Inflammatory macrophage treated with lipopolysaccharide for 4 hours (primary cell): ENCODE data around the gene RBKS.
"Not testable (repeated sequence)": the region's sequence is repeated elsewhere in the genome, so short reads cannot be mapped to it uniquely, and the experiment has no call there.

Source experiments
- DNase-seq: peaks from one replicate; pipeline ENCODE4 v3.0.0-alpha.2; 2020

RBKS gene

GRCh38 chr2:27756091-27756490, 134.1 kb downstream of the RBKS start:
- DNase-seq = no peak

DNA sequence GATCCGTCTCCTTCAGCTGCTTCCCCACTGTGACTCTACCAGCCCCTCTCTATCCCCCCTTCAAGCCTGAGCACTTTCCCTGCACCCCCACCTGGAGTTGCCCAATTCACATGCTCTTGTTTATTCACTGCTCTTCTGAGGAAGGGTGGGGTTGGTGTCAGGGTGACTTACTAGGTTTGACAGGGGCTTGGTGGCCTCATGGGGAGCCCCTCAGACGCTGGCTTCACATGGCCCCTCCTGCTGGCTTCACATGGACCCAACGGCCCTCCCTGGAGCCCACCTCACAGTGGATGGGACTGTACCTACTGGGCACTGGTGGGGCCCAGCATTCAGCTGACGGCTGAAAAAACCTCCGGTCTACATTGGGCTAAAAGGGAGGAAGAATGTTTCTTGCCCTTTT, 135.4 kb downstream of the RBKS start:
- DNase-seq = no peak

DNA sequence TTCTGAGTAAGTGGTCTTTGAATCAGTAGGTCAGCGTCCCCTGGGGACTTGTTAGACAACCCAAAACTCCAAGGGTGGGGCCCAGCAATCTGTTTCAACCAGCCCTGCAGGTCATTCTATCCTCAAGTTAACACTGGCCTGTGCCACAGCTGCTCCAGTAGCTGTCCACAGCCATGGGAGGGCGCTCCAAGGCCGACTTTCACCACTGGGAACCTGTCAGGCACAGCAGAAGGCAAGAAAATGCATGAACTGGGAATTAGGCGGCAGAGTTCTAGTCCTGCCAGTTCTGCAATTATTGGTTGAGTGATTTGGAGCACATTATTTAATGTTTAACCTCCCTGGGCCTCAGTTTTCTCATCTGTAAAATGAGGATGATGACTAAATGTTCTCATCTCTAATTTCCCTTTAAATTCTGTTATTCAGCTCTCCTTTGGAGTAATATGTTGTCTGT, 136.0 kb downstream of the RBKS start:
- peak; percentile 78 for DNase-seq

DNA sequence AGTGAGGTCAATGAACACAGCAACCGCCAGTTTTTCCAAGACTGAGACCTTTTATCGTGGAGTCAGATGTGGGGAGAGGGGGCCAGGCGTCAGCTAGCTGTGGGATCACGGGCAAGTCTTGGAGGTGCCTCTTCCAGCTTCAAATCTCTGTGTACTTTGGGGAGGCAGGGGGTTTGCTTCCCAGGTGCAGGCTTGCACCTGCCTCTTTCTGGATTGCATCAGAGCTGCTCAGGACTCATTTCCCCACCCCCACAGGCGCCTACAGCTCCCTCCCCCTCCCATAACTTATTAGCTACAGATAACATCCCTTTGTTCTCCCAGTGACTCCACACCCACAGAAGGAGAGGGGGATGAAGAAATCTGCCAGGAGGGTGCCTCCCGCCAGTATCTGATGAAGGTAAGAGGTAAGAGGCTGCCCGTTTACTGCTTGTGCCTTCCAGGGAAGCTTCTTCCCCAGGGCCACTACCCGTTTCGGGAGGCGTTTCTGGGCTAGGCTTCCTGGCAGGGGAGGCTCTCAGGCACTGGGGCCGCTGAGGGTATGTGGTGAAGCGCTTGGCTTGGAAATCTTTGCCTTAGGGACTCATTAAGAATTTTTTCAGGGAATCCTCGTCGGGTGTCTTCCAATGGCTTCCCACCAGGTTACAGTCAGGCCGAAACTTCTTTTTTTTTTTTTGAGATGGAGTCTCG, 137.5 kb downstream of the RBKS start:
- DNase-seq = no peak

DNA sequence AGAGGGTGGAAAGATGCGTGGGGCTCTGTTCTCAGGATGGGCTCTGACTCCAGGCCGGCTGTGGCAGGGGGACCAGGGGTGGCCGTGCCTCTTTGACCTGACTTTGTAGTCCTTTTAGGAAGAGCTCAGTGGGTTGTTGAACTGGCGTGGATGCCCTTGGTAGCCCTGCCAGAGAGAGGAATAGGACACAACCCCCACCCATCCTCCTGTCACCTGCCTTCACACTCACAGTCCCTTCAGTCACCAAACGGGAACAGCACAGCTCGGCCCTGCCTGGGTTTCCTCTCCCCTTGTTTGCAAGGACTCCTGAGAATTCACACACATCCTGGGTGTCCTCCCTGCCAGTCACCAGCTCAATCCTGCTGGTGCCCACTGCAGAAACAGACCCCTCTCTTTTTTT, 138.8 kb downstream of the RBKS start:
- DNase-seq = no peak

DNA sequence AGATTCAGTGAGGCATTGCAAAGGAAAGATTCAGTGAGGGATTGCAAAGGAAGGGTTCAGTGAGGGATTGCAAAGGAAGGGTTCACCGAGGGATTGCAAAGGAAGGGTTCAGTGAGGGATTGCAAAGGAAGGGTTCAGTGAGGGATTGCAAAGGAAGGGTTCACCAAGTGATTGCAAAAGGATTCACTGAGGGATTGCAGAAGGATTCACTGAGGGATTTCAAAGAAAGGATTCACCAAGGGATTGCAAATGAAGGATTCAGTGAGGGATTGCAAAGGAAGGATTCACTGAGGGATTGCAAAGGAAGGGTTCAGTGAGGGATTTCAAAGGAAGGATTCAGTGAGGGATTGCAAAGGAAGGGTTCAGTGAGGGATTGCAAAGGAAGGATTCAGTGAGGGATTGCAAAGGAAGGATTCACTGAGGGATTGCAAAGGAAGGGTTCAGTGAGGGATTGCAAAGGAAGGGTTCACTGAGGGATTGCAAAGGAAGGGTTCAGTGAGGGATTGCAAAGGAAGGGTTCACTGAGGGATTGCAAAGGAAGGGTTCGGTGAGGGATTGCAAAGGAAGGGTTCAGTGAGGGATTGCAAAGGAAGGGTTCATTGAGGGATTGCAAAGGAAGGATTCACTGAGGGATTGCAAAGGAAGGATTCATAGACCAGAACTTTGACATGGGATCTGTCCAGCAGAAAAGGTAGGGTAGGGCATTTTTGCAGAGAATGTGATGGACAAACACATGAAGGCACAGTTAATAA, 141.2 kb downstream of the RBKS start:
- DNase-seq = not testable (repeated sequence)

DNA sequence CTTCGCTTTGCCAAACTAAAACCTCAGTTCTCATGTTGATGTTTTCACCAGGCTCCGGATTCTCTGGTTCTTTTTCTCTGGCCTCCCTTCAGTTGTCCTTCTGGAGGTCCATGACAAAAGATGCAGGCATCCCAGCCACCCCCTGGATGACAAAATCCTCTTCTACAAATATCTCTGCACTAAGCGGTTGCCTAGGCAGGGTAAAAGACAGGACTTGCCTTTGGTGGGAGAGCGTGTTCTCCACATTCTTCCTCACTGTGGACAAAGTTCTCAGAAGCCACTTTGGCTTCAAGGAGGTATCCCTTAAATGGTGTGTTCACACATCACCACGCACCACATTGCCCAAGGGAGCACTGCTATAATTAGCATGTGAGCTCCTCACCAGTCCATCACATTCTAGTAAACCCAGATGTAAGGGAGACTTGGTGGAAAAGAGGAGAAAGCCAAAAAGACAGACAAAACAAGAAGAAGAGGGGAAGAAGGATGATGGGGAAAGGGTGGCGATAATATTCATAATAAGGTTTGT, 142.3 kb downstream of the RBKS start:
- DNase-seq = no peak

DNA sequence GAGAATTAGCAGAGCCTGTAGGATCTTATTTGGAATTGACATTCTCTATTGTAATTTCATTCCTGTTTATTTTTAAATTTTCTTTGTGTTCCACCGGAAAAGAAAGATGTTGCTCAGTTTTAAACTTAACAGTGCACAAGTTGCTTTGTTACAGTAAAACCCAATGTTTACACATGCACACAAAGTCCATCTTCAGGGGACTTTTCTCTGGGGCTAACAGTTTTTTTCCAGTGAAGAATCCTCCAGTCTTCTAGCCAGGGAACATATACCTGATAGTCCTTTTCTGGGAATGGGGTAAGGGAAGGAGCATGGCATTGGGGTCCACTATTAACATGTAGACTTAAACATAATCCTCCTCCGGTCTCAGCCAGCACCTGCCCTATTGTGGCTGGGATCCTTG, 143.9 kb downstream of the RBKS start:
- no peak for DNase-seq

GRCh38 chr2:27745494-27745893, 144.7 kb downstream of the RBKS start:
- DNase-seq = not testable (repeated sequence)

GRCh38 chr2:27742571-27742970, 147.6 kb downstream of the RBKS start:
- DNase-seq = no peak

- no peak for DNase-seq
These were observed 148.5 kb downstream of the RBKS start for GRCh38 chr2:27741673-27742072.

- DNase-seq = no peak
These were observed 151.2 kb downstream of the RBKS start for GRCh38 chr2:27739058-27739373.

- no peak for DNase-seq
These were observed 151.7 kb downstream of the RBKS start for GRCh38 chr2:27738349-27739057.

- DNase-seq = peak; percentile 72
These were observed 152.4 kb downstream of the RBKS start for GRCh38 chr2:27737676-27738348.

DNA sequence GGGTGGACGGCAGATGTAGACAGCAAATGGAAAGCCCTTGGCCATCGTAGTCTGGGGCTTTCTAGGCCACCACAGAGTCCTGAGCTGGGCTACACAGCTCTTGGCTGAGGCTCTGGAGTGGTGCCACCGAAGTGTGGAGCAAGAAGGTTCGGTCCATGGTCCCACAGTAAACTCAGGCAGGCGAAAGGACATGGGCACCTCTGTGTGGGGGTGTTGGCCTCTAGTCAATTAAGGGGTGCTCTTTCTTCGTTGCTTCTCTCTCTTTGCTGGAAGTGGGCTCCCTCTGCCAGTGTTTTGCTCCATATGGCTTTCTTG, 153.3 kb downstream of the RBKS start:
- DNase-seq = no peak

DNA sequence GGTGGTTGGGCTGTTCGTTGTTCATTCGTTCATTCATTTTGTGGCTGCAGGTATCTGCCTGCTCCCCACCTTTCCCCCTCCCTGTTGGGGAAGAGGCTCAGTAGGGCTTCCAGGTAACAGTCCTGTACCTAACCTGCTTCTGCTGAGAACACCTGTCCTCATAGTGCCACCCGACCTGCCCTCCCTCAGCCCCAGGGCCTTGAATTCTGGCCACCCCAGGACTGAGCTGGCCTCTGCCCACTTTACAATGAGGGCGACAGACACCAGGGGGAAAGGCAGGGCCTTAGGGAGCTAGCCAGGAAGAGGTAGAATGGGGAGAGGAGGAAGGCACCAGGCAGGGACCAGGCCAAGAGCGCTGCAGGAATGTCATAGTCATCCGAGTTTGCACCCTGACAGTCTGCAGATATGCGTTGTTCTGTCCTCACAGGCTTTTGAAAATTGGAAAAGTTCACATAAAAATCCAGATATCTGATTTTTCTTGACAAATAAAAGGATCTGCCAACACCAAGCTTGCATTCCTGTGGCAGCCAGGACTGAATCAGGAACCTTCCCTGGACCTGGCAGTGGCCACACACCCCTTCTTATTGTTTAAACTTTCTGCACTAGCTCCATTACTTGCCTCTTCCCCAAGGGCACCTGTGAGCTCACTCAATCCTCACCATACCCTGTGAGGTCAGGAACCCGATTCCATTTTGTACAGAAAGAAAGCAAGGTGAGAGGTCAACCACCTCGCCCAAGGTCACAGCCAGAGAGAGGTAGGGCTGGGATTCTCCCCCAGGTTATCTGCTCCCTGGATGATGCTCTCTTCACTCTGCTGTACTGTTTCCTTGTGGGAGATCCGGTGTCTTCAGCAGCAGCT, 153.9 kb downstream of the RBKS start:
- no peak for DNase-seq

DNA sequence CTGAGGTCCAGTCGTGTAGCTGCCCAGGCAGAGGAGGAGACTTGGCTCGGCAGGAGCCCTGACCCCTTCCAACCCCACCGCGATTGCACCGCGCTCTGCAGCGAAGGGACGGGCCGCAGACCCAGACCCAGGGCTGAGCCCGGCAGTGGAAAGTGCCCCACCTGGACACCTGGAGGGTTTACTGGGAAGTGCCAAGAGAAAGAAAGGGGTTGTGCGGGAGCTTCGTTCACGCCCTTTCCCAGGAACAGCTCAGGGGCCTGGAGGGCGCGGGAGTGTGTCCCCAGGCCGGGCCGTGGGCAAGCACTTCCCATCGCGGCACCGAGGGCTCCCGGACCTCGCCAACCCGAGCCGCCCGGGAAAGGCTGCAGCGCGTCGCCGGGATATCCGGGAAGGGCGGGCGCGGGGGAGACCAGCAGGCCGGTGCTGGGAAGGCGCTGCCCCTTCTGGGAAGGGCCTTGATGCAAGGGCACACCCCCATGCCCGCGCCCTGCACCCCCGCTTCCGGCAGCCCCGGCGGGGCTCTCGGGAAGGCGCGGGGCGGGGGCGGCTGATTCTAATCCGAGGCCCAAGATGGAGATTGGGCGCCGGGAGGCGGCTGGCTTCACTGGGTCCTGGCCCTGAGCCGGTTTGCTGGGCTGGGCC, 154.8 kb downstream of the RBKS start:
- peak; percentile 49 for DNase-seq

DNA sequence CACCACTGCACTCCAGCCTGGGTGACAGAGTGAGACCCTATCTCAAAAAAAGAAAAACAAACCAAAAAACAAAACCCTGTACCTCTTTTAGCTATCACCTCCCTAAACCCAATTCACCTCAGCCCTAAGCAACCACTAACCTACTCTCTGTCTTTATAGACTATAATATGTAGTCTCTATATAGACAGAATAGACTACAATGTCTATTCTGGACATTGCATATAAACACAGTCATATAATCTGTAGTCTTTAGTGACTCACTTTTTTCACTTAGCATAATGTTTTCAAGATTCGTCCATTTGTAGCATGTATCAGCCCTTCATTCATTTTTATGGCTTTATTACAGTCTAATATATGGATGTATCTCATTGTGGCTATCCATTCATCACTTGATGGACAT, 155.9 kb downstream of the RBKS start:
- no peak for DNase-seq
